GDM1 (cell line): ENCODE results near the gene HHAT.

Source experiments
- DNase-seq: peaks from one replicate; lab custom pipeline; 2025; lab: John Stamatoyannopoulos, UW

The HHAT gene

DNA sequence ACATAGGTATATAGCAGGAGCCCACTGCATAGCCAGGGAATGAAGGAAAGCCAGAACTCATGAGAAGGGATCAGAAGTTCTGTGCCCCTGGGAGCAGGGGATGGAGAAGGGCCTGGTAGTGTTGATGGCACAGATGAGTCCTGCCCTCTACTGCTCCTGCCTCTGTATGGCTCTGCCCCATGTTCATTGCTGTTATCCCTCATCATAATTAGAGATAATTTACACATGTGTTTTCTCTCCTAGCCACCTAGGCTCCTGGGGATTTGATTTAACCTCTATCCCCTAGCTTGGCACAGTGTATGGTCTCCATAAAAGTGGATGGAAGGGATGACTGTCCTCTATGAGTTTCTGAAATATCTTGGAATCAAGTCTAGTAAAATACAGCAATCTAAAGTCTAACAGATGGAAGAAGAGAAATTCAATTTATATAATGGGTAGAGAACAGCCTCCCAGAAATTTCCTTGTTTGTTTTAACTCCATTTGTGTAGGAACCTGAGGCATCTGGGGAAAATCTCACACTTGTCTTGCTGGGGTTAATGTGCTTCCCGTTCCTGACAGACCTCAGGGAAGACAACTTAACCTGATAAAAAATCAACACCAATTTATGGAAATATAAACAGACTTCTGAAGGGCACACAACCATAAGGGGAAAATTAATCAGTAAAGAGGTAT lies 393.8 kb downstream of the HHAT start:
- DNase-seq = no peak

DNA sequence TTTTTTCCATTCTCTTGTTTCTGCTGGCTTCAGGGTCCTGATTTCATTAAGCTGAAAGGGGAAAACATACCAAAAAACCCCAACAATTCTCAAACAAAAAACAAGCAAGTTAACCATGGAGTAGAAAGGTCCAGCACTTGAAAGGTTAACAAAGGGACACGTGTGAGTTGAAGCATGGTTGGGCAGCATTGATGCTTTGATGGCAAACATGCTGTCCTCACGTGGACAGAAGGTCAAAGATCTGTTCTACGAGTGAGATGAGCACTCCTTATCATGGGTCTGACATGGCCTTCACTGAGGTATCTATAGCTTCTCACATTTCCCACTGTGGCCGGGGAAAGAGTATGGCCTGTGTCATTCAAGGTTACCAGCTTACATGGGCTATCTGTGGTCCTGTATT lies 394.9 kb downstream of the HHAT start:
- no peak for DNase-seq

DNA sequence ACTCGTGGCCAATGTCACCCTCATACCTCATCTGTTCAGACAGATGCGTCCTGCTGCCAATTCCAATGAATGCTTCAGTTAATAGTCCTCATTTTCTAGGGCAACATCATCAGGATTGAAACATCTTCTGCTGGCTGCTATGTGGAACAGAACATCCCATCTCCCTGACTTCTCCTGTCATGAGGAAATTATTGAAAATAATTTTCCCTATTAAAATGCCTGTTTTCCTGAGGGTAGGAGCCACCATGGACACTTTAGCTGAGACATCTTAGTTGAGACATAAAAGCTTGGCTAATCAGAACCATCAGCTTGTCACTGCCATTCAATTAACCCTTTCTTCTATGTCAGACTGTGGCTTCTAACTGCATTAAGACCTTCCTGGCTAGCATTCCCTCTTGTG lies 396.1 kb downstream of the HHAT start:
- DNase-seq = no peak
